IMR-90 (cell line): Measurements from ENCODE around the gene IL1RAP. TPM values are rescaled to one million over a fixed set of nuclear protein-coding genes. Genes with fewer than 3 reads are reported as not detected.
A peak's percentile ranks its signal among the peaks of the same experiment; 100 is the strongest.

Experiments used
- ATAC-seq: fragments of 200-7000 bp; cut with Tn5 transposase; 2 replicates; pipeline ENCODE4 v1.9.1; 2020; ENCODE audit warnings: low read depth, mild to moderate bottlenecking, moderate library complexity
- BruUV-seq: library from RNA; stranded (reverse); fragments of 400-500 nt; replicated peaks from 2 replicates; lab custom pipeline; 2021; lab: Mats Ljungman, UMichigan
- CTCF ChIA-PET: fragments of 300-600 bp; formaldehyde crosslinking; extraction: SDS; loops from one replicate; lab custom pipeline; 2021; ENCODE audit warnings: antibody characterized with exemption; lab: Yijun Ruan, JAX
- POLR2A ChIA-PET: fragments of 300-600 bp; sonication (Branson Sonifier 250); formaldehyde crosslinking; loops from one replicate; lab custom pipeline; 2022; ENCODE audit warnings: antibody characterized with exemption; ENCODE audit not compliant: unreplicated experiment; lab: Charles Lee
- DNase-seq: peaks from one replicate; pipeline ENCODE4 v3.0.0; 2013
- H2AFZ ChIP-seq: replicated peaks from 2 replicates; pipeline ENCODE3; 2013; ENCODE audit warnings: low read length, mild to moderate bottlenecking; ENCODE audit not compliant: poor library complexity
- H2AK5ac ChIP-seq: 2 replicates; pipeline ENCODE4 v1.6.1; 2013; ENCODE audit warnings: low read depth, low read length, inconsistent platforms
- H2AK9ac ChIP-seq: replicated peaks from 2 replicates; pipeline ENCODE3; 2013; ENCODE audit warnings: mild to moderate bottlenecking, low read depth, low read length, moderate library complexity; ENCODE audit not compliant: poor library complexity
- H2BK120ac ChIP-seq: 2 replicates; pipeline ENCODE4 v1.6.1; 2013; ENCODE audit warnings: low read depth, low read length, inconsistent platforms
- H2BK15ac ChIP-seq: 3 replicates; pipeline ENCODE4 v1.6.1; 2013; ENCODE audit warnings: low read depth, low read length, inconsistent platforms
- H2BK20ac ChIP-seq: 2 replicates; pipeline ENCODE4 v1.6.1; 2013; ENCODE audit warnings: low read depth, mild to moderate bottlenecking, inconsistent platforms, low read length, moderate library complexity
- H2BK5ac ChIP-seq: 2 replicates; pipeline ENCODE4 v1.6.1; 2013; ENCODE audit warnings: mild to moderate bottlenecking, low read depth, low read length, inconsistent platforms; ENCODE audit not compliant: poor library complexity, severe bottlenecking
- H3K14ac ChIP-seq: replicated peaks from 2 replicates; pipeline ENCODE4 v1.6.1; 2013; ENCODE audit warnings: low read depth, low read length, inconsistent platforms
- H3K18ac ChIP-seq: 2 replicates; pipeline ENCODE4 v1.6.1; 2013; ENCODE audit warnings: low read depth, low read length, control low read depth
- H3K23ac ChIP-seq: 2 replicates; pipeline ENCODE4 v1.6.1; 2013; ENCODE audit warnings: low read depth, low read length, inconsistent platforms
- H3K27ac ChIP-seq: 2 replicates; pipeline ENCODE4 v1.5.1; 2013; ENCODE audit warnings: mild to moderate bottlenecking, control low read depth, low read length; ENCODE audit not compliant: insufficient read depth
- H3K27me3 ChIP-seq: 2 replicates; pipeline ENCODE4 v1.6.1; 2013; ENCODE audit warnings: low read length; ENCODE audit not compliant: control insufficient read depth, insufficient read depth
- H3K36me3 ChIP-seq: 2 replicates; pipeline ENCODE4 v1.6.1; 2013; ENCODE audit warnings: low read length, mixed read lengths; ENCODE audit not compliant: control insufficient read depth, insufficient read depth
- H3K4ac ChIP-seq: 2 replicates; pipeline ENCODE4 v1.6.1; 2013; ENCODE audit warnings: low read depth, low read length, inconsistent platforms
- H3K4me1 ChIP-seq: 2 replicates; pipeline ENCODE4 v1.6.1; 2013; ENCODE audit warnings: low read length, mixed read lengths; ENCODE audit not compliant: control insufficient read depth, insufficient read depth
- H3K4me2 ChIP-seq: 2 replicates; pipeline ENCODE4 v1.6.1; 2013; ENCODE audit warnings: low read depth, mild to moderate bottlenecking, control low read depth, low read length, moderate library complexity
- H3K4me3 ChIP-seq: 2 replicates; pipeline ENCODE4 v1.5.1; 2013; ENCODE audit warnings: low read depth, mild to moderate bottlenecking, control low read depth, low read length, moderate library complexity; ENCODE audit not compliant: insufficient read depth
- H3K56ac ChIP-seq: 2 replicates; pipeline ENCODE4 v1.6.1; 2013; ENCODE audit warnings: low read length, inconsistent platforms; ENCODE audit not compliant: insufficient read depth; ENCODE audit errors: extremely low read depth
- H3K79me1 ChIP-seq, 2 experiments: 2 replicates each; pipeline ENCODE4 v1.6.1; 2013; ENCODE audit warnings: low read length in 2 of 2, inconsistent platforms in 1 of 2, low read depth in 1 of 2
- H3K9ac ChIP-seq: 2 replicates; pipeline ENCODE4 v1.6.1; 2013; ENCODE audit warnings: low read depth, low read length, control low read depth
- H3K9me1 ChIP-seq: 2 replicates; pipeline ENCODE4 v1.6.1; 2013; ENCODE audit warnings: low read length, inconsistent platforms; ENCODE audit not compliant: insufficient read depth
- H3K9me3 ChIP-seq: 2 replicates; pipeline ENCODE4 v1.6.1; 2013; ENCODE audit warnings: low read length; ENCODE audit not compliant: control insufficient read depth, insufficient read depth
- H4K20me1 ChIP-seq: 2 replicates; pipeline ENCODE4 v1.6.1; 2013; ENCODE audit warnings: low read length, inconsistent platforms; ENCODE audit not compliant: insufficient read depth
- H4K5ac ChIP-seq: 2 replicates; pipeline ENCODE4 v1.6.1; 2013; ENCODE audit warnings: mild to moderate bottlenecking, low read depth, low read length, control low read depth
- H4K8ac ChIP-seq, 2 experiments: 2 replicates each; pipeline ENCODE4 v1.6.1; 2013; ENCODE audit warnings: low read depth in 2 of 2, low read length in 2 of 2, control low read depth in 1 of 2, inconsistent platforms in 1 of 2
- H4K91ac ChIP-seq: 2 replicates; pipeline ENCODE4 v1.6.1; 2013; ENCODE audit warnings: low read depth, low read length, inconsistent platforms; ENCODE audit not compliant: insufficient read depth
- MAZ ChIP-seq: IDR thresholded peaks from 2 replicates; pipeline ENCODE4 v1.6.1; 2012; ENCODE audit warnings: low read depth, mild to moderate bottlenecking, low read length, improper control_type of control experiment, moderate library complexity, borderline replicate concordance
- USF2 ChIP-seq: fragments of 150-350 bp; IDR thresholded peaks from 2 replicates; pipeline ENCODE4 v1.6.1; 2017; ENCODE audit warnings: mild to moderate bottlenecking, antibody characterized with exemption, low read length, low read depth
- WGBS, 2 experiments: methylation state at CpG; one replicate each; pipeline versions ENCODE4 v1.1.5 to v1.1.7; 2013; ENCODE audit warnings: missing lambda C conversion rate in 2 of 2; ENCODE audit not compliant: insufficient read length in 1 of 2; ENCODE audit errors: extremely low coverage in 2 of 2; 5-methylcytosine and 5-hydroxymethylcytosine counted together
- dilution Hi-C: fragments of 300-500 bp; cut with HindIII; formaldehyde crosslinking; loops from one replicate; pipeline ENCODE4 v1.14.3; 2018; ENCODE audit warnings: low sequenced_read_pairs; ENCODE audit not compliant: unreplicated experiment
- in situ Hi-C: fragments of 300-500 bp; cut with MboI; formaldehyde crosslinking; loops from 3 replicates; pipeline ENCODE4 v1.14.3; 2019; ENCODE audit warnings: low sequenced_read_pairs, inconsistent platforms, mixed read lengths
- intact Hi-C: fragments of 100-400 bp; cut with micrococcal nuclease; formaldehyde crosslinking; loops from 2 replicates; pipeline ENCODE4 v1.10.0; 2022
- polyA plus RNA-seq, 3 experiments: library from polyadenylated mRNA; depleted of rRNA; stranded (reverse); fragments of >200 nt; gene quantifications; 2 replicates each; pipeline ENCODE4 v1.2.3, GENCODE V29; 2012; ENCODE audit warnings: low replicate concordance in 1 of 3
- total RNA-seq: library from RNA; depleted of rRNA; stranded (reverse); fragments of >200 nt; gene quantifications from 2 replicates; pipeline ENCODE4 v1.2.3, GENCODE V29; 2012

The IL1RAP gene
- total and polyA plus RNA-seq, 2 of the 4 experiments (the other 2 are of a cell fraction) = 8.3 to 11.3 TPM

DNA sequence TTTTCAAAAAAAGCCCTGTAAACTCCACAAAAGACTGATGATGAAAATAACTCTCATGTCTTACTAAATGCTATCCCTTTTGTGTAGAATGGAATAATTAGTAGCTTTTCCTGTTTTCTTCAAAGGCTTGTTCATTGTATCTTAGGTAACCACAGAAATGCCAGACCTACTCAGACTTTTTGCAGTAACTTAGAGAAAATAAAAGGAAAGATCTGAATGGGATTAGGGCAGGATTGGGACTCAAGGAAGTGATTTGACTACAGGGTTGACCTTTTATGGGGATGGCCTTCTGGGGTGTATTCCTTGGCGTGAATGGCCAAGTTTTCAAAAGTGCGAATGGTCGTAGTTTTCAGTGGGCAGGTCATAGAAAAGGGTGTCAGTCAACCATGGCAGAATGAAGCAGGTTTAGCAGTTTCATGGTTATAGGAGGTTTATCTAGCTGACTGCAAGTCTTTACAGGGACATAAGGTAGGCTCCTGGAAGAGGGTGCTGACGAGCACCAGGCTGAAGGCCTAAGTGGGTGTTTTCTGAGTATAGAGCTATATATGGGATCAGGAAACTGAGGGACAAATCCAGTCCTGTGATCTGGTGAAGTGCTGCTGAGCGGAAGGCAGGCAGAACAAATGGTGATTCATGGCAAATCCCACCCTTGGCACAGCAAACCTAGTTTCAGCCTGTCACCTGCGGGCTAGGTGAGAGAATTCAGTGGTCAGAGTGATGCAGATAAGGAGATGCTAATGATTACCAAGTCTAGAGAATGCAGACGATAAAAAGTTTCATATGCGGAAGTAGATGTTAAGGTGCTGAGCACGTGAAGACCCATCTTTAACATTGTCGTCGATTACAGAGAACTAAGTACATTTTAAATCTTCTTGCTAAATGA lies 46.4 kb downstream of the IL1RAP start (continued):
- TF ChIP-seq USF2 = no peak

- Histone ChIP-seq H3K4me2 (no peak overlapping the region), H2AFZ (no peak overlapping the region), H2BK120ac (no peak overlapping the region), H2BK5ac (no peak overlapping the region), H4K20me1 (no peaks in the 10 kb centered on the region), H4K8ac (no peak overlapping the region), H4K91ac (no peak overlapping the region), H3K4ac (no peak overlapping the region), H3K56ac (no peak overlapping the region), H3K27me3 (no peaks in the 10 kb centered on the region), H3K9me1 (peaks cover 5% of the 10 kb centered on the region; the same call in 1 of the 2 replicates), H2AK9ac (no peak overlapping the region), H3K9ac (no peak overlapping the region), H4K5ac (no peak overlapping the region), H3K27ac (no peak overlapping the region), H3K4me1 (peaks cover 4% of the 10 kb centered on the region), H3K23ac (no peak overlapping the region), H3K4me3 (no peak overlapping the region), H3K9me3 (no peaks in the 10 kb centered on the region; the same call in 1 of the 2 replicates), H3K79me1 (peaks cover 0 to 3% of the 10 kb centered on the region in 2 experiments; a peak in 1 of 4 replicates), H2BK15ac (no peak overlapping the region), H3K18ac (no peak overlapping the region), H2AK5ac (no peak overlapping the region), H2BK20ac (no peak overlapping the region), H3K14ac (0 out of 2 replicates have a peak overlapping the region, but pooled peaks have one; percentile 32), H3K36me3 (no peaks in the 10 kb centered on the region)
- in situ Hi-C loops = no loop called here
- ChIA-PET CTCF (interaction anchor here (0.7 kb wide), 1 partner anchor 139 kb away, joined by 3 read pairs; no protein-coding TSS in a partner anchor), POLR2A (no interaction called here)
- dilution Hi-C loops = no loop called here
- WGBS, 2 experiments = no CpG with 5 or more reads among the region's 3 CpGs
- no TSS peak for BruUV-seq
- DNase-seq = no peak
- no peak for ATAC-seq
- no peak for TF ChIP-seq MAZ
- intact Hi-C loops = no loop called here
Measured at GRCh38 chr3:190562866-190563510, 49.1 kb downstream of the IL1RAP start.
